MM.1S (cell line): ENCODE results near the gene CA4.

Experiments
- CTCF ChIP-seq: fragments of 300-600 bp; sonication (generic); IDR thresholded peaks from 2 replicates; pipeline ENCODE4 v1.5.1; 2016; ENCODE audit warnings: antibody characterized with exemption, low read length, mixed read lengths
- EZH2 ChIP-seq: fragments of 300-600 bp; sonication (generic); optimal IDR thresholded peaks from 2 replicates; pipeline ENCODE3; 2017; ENCODE audit warnings: low read depth, mild to moderate bottlenecking, antibody characterized with exemption, low read length, mixed read lengths
- EZH2phosphoT487 ChIP-seq: fragments of 300-600 bp; sonication (generic); IDR thresholded peaks from 2 replicates; pipeline ENCODE4 v1.6.1; 2018; ENCODE audit warnings: antibody characterized with exemption, low read length

DNA sequence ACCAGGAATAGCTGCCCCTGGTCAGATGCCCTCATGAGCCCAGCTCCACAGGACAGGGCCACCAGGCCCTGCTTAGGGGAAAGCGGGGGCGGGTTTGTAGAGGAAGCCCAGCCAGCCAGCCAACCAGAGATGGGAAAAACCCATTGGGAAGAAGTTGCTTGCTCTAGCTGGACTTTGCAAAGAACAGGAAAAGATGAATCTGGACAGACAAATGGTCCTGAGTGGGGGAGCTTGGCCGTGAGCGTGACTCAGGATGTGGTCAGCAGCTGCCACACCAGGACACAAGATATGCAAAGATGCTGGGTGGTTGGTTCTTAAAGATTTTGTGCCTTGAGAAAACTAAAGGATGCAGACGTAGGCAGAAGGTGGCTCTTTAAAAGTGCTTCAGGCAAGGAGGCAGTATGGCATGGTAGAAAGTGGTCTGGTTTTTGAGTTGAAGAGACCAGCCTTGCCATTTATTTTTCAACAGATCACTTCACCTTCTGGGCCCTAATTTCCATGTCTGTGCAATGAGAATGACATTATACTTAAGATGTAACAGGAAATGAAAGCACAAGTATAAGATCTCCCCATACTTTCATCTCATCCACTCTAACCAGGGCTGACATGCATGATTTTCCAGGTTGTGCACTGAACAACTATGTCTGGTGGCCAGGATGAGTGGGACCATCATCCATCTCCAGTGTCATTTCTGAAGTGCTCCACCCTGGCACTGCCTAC, 43.3 kb upstream of the CA4 start:
- TF ChIP-seq CTCF (no peak), EZH2 (no peak), EZH2phosphoT487 (no peak)
